Stimulated activated CD4-positive, alpha-beta T cell treated with anti-CD3 and anti-CD28 coated beads, Interleukin-4, amount 100 ng/mL, for 4 hours (primary cell): Measurements from ENCODE around the gene GNB1L.

Experiments
- DNase-seq, 2 experiments: peaks; one replicate each; pipeline ENCODE4 v3.0.0-alpha.2; 2020

GNB1L gene

GRCh38 chr22:19772673-19773469 lies 81.8 kb downstream of the GNB1L start:
- DNase-seq: no peak

DNA sequence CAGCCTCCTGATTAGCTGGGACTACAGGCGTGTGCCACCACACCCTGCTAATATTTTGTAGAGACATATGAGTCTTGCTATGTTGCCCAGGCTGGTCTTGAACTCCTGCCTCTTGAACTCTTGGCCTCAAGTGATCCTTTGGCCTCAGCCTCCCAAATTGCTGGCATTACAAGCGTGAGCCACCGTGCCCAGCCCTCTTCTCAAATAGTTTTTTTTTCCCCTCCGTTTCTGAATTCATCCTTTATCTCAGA lies 82.3 kb downstream of the GNB1L start:
- DNase-seq: no peak

DNA sequence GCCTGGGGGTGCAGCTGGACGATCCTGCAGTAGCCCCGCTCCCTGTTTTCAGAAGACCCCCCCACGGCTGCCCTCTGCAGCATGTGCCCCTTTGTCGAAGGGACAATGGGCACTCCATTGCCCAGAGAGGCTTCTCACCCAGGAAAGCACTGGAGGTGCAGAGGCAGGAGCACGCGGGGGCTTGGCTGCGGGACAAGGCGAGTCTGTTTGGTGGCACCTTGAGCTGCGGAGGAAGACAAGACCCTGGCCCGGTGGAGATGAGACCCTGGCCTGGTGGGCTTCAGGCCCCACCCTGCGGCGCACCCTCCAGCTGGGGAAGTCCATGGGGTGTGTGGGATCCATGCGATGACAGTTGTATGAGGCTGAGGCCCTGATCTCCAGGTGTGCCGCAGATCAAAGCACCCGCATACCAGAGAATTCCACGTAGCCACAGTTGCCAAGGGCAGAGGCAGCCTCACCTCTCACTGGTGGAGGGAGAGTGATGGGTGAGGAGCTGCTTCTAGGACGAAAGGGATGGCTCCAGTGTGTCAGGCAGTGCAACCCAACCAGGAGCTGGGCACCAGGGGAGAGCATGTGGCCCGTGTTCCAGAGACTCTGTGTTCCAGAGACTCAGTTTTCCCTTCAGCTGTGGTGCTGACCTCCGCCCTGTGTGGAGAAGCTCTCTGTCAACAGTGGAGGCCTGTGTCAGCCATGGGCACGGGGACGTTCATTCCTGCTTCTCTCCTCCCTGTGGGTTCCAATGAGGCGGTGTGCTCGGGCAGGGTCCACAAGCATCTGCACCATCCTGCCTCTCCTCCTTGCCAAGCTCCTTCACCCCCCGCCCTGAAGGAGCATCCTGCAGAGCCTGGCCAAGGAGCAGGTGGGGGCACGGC lies 84.1 kb downstream of the GNB1L start:
- DNase-seq: no peak

DNA sequence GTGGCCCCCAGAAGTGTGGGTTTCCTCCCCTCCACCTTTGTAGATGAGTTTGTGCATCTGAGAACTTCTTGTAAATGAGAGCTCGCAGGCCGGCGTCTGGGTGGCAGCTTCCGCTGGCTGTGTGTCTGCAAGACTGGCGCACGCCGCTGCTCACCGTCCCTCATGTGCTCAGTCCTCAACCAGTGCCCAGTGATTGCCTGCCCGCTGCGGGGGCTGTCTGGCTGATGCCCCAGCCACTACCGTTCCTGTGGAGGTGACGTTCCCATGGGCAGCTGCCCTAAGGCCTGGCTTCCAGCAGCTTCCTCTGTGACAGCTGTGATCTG lies 85.3 kb downstream of the GNB1L start:
- DNase-seq: no peak

GRCh38 chr22:19767427-19768341 lies 87.0 kb downstream of the GNB1L start:
- DNase-seq: no peak

- peak; percentile 38 to 40 for DNase-seq
These were observed 87.9 kb downstream of the GNB1L start for GRCh38 chr22:19766511-19767426.

DNA sequence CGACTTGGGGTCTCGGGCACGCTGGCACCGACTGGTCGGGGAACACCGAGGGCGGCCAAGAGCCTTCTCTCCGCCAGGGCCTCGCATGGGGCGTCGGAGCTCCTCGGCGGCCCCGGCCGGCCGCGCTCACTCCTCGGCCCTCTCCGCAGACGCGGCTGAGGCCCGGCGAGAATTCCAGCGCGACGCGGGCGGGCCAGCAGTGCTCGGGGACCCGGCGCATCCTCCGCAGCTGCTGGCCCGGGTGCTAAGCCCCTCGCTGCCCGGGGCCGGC lies 88.5 kb downstream of the GNB1L start:
- DNase-seq: no peak

DNA sequence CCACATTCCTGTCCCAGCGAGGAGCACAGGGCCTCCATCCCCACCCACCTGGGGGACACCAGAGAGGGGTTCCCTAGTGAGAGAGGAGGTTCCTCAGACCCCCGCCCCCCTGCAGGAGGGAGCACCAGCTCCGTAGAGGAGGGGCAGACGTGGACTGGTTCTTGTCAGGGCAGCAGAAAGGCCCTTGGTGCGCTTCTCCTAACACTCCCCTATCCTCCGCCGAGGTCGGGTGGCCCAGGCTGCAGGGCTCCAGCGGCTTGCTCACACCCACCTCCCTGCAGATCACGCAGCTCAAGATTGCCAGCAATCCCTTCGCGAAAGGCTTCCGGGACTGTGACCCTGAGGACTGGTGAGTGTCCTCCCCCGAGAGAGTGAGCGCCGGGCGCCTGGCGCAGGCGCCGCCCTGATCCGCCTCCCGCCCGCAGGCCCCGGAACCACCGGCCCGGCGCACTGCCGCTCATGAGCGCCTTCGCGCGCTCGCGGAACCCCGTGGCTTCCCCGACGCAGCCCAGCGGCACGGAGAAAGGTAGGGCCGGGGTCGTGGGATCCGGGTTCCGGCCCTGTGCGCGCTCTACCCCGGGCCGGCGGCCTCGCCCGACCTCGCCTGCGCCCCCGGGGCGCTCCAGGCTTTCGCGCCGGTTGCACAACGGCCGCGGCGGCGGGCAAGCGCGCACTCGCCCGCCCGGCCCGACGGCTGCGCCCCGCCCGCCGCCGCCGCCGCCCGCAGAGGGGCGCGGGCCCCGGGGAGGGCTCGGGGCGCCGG lies 89.0 kb downstream of the GNB1L start:
- no peak for DNase-seq

DNA sequence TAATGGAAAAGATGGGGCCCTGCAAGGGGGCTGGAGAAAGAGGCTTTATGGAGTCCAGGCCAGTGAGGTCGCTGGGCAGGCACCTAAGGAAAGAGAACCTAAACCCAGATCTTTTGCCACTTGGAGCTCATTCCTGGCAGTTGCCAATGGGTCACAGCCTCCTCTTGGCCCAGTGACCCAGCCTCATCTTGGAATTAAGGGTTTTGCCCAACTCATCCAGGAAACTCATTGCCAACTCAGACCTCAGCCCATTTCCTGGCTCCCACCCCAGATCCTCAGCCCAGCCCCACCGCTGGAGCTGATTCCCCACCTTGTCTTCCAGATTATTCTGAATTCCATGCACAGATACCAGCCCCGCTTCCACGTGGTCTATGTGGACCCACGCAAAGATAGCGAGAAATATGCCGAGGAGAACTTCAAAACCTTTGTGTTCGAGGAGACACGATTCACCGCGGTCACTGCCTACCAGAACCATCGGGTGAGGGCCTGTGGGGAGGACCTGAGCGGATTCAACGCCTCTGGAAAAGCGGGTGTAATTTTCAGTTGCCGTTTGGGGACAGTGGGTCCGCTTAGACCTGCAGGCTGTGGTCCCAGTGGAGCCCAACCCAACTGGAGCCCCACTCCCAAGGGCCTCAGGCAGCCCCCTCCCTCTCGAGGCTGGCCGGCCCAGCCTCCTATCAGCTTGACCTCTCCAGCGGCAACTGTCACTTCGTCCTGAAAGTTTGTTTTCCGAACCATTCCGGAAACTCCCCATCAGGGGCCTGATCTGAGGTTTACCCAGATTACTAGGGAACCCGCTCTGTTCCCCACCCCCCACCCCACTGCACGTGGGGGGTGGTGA lies 89.8 kb downstream of the GNB1L start:
- no peak for DNase-seq

GRCh38 chr22:19764299-19764593 lies 90.4 kb downstream of the GNB1L start:
- DNase-seq: no peak

- DNase-seq: no peak
These were observed 91.0 kb downstream of the GNB1L start for GRCh38 chr22:19763458-19764298.

DNA sequence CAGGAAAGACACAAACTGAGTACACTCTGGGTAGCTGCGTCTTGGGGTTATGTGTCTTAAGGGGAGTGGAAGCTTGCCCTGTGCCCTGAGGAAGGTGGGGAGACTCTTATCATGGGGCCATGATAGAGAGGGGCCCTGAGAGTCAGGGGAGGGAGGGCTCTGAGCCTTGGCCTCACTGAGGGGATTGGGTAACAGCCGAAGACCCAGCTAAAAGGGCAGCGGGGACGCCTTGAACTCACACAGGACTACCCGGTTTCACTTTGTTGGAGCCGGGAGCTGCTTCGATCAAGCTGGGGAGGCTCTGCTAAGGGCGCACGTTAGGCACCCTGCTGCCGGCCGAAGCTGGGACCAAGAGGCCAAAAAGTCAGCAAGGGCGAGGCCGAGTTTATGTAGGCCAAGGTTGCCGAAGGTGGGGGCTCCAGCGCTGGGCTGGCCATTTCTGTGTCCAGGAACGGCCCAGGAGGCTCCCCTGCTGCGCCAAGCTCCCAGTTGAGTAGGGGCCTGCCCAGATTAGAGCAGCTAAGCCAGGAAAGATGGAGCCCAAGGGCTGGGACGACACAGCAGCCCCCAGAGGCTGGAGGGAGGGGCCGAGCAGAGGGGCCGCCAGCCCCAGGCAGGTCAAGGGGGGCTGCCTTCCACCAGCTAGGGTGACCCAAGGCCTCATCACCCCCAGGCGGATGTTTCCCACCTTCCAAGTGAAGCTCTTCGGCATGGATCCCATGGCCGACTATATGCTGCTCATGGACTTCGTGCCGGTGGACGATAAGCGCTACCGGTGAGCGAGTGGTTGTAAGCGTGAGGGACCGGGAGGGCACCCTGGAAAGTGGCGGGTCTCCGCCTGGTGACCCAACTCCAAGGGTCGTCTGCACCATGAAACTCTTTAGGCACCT lies 91.9 kb downstream of the GNB1L start:
- DNase-seq: no peak

DNA sequence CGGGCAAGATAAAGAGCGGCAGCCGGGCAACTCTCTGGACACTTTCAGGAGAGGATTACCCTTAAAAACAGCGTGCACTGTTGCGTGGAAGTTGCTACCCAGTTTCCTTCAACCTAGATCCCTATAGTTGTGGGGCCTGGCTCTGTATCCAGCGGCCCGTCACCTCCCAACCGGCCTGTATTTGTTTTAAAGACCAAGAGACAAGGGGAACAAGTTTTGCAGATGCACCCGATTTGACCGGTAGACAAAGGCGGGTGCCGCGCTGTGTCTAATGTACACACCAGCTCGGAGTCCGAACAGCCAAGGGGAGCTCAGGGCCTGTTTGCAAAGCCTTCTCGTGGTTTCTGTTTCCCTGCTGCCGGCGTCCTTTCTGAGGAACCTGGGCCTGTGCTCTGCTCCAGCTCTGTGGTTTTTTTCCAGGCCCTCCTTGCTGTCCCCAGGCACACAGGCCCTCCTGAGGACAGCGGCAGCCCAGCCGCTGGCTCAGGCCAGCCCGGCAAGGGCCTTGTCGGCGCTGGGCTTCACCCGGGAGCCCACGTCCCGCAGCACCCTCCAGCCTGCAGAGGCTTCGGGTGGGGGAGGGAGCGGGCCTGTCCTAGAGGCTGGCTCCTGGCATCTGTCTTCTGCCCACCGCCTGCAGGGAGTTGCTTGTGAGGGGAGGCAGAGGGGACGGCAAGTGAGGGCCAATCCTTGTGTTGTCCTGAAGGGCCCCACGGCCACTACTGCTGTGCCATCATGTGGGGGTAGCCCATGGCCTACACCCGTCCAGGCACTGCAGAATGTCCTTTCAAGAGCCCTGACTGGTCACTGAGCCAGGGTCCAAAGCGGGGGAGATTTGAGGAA lies 92.7 kb downstream of the GNB1L start:
- no peak for DNase-seq

DNA sequence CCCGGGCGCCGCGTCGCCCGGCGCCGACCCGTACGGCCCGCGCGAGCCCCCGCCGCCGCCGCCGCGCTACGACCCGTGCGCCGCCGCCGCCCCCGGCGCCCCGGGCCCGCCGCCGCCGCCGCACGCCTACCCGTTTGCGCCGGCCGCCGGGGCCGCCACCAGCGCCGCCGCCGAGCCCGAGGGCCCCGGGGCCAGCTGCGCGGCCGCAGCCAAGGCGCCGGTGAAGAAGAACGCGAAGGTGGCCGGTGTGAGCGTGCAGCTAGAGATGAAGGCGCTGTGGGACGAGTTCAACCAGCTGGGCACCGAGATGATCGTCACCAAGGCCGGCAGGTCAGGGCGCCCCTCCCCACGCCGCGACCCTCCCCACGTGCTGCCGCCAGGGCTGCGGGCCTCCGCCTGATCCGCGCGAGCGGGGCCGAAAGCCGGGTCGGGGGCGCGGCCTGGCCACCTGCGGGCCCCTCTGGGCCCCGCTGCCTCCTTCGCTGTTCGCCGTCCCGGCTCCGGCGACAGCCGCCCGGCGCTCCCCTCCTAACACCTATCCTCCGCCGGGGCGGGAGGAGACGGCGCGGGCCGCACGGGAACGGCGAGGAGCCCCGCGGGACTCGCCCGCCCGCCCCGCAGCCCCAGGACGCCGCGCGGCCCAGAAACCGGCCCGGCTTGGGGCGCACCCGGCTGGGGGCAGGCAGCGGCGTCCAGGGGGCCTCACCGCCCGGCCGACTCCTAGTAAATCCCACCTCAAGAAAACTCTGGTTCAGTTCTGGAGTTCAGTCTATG lies 93.5 kb downstream of the GNB1L start:
- DNase-seq: no peak

DNA sequence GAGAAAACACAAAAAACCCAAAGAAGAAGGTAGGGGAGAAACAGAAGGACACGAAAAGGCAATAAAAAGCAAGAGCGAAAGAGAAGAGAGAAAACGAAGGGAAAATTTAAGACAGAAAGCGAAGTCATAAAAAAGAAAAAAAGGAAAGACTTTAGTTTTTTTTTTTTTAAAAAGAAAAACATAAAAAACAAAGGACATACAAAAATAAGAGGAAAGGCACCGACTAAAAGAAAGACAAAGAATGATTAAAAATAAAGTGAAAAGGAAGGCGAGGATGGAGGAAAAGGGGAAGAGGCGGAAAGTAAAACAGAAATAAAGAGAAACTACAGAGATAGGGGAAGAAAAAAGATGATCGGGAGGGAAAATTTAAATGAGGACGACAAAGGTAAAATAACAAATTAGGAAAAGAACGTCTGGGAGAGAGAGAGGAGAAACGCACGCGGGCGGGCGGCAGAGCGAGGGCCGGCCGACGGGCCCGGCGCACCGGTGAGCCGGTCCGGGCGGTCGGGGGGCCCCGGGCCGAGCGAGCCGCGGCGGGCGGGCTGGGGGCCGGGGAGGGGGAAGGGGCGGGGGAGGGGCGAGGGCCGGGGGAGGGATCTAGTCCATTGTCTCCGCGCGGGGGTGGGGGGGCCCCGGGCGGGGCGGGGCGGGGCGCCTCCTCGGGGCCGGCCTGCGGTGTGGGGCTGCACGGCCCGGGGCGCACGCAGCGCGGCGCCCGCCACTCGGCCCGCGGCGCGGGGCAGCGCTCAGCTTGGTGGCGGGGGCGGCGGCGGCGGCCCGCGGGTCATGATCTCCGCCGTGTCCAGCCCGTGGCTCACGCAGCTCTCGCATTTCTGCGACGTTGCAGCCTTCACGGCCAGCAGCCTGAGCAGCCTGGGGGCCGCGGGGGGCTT lies 94.4 kb downstream of the GNB1L start, which contains the start of gene TBX1:
TBX1 (plus strand) TSS at position 721 of the 893 bp plus-strand sequence; CDS start at position 787, 66 bp downstream.
- DNase-seq: no peak

GRCh38 chr22:19759427-19760057 lies 95.1 kb downstream of the GNB1L start:
- no peak for DNase-seq
